GM12865 (cell line): Measurements from ENCODE around the gene ATOSB.

Source experiments
- DNase-seq: peaks from one replicate; pipeline ENCODE4 v3.0.0; 2010; ENCODE audit warnings: low read depth
- H3K4me3 ChIP-seq: 2 replicates; pipeline ENCODE4 v1.5.1; 2011; ENCODE audit warnings: mild to moderate bottlenecking, low read depth, low read length, control low read depth
- CTCF ChIP-seq: IDR thresholded peaks from 2 replicates; pipeline ENCODE4 v1.5.1; 2011; ENCODE audit warnings: low read length, control low read depth, low read depth, inconsistent platforms; ENCODE audit not compliant: insufficient read depth; ENCODE audit errors: missing control alignments

The ATOSB gene

DNA sequence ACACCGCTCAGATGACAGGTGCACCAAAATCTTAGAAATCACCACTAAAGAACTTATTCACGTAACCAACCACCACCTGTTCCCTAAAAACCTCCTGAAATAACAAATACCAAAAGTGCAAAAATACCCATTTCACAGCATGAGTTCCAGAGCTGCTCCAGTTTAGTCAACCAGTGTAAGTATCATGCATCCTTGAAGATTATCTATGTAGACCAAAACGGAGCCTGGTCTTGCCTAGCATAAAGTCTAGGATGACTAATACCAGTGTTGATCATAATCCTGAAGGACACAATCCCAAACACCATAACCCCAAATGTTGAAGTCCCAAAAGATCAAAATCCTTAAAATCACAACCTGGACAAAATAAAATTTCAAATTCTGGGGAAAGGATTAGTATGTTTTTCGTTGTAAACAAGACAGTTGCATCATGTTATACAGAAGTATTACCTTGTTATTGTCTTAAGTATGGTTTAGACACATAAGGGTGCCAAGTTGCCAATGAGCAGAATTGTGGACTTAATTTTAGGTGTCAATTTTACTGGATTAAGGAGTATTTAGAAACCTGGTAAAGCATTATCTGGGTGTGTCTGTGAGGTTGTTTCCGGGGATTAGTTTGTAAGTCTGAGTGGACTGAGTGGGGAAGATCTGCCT is 61.4 kb downstream of the ATOSB start:
- no peak for TF ChIP-seq CTCF
- DNase-seq = no peak
- no peak overlapping the region for H3K4me3 ChIP-seq
